IPS-NIHi7 (cell line): ENCODE measurements around the gene MYL11.
"Not testable (repeated sequence)": the region's sequence is repeated elsewhere in the genome, so short reads cannot be mapped to it uniquely, and the experiment has no call there.

Experiments used
- DNase-seq: peaks from one replicate; pipeline ENCODE4 v3.0.0; 2012; ENCODE audit warnings: mixed read lengths; ENCODE audit errors: extremely low spot score

Gene MYL11

GRCh38 chr16:30395992-30396585 lies 21.5 kb downstream of the MYL11 start:
- DNase-seq, result no peak

- DNase-seq, result not testable (repeated sequence)
These were observed 22.0 kb downstream of the MYL11 start for GRCh38 chr16:30396627-30397026.

GRCh38 chr16:30397056-30397455 lies 22.5 kb downstream of the MYL11 start:
- no peak for DNase-seq

GRCh38 chr16:30397776-30398660 lies 23.4 kb downstream of the MYL11 start:
- DNase-seq, result no peak

GRCh38 chr16:30398661-30399434 lies 24.2 kb downstream of the MYL11 start:
- DNase-seq, result no peak

GRCh38 chr16:30399435-30400186 lies 25.0 kb downstream of the MYL11 start:
- DNase-seq, result no peak

GRCh38 chr16:30401768-30402425 lies 27.3 kb downstream of the MYL11 start:
- DNase-seq, result no peak

GRCh38 chr16:30406795-30407101 lies 32.1 kb downstream of the MYL11 start:
- DNase-seq, result no peak

GRCh38 chr16:30407102-30407803 lies 32.7 kb downstream of the MYL11 start, which contains the start of gene ZNF771:
Gene ZNF771 (plus strand): TSS chr16:30407606. CDS start chr16:30408054, 448 bp downstream.
- DNase-seq, result peak; percentile 85

- peak; percentile 29 for DNase-seq
These were observed 33.4 kb downstream of the MYL11 start for GRCh38 chr16:30407804-30408534.

GRCh38 chr16:30409125-30410060 lies 34.8 kb downstream of the MYL11 start:
- DNase-seq, result peak; percentile 83

- DNase-seq, result no peak
These were observed 38.7 kb downstream of the MYL11 start for GRCh38 chr16:30413112-30413806.

GRCh38 chr16:30414159-30414558 lies 39.6 kb downstream of the MYL11 start:
- DNase-seq, result no peak

GRCh38 chr16:30416047-30416603 lies 41.5 kb downstream of the MYL11 start:
- DNase-seq, result no peak

- peak; percentile 12 for DNase-seq
These were observed 42.3 kb downstream of the MYL11 start for GRCh38 chr16:30416624-30417528.

GRCh38 chr16:30417529-30418349 lies 43.1 kb downstream of the MYL11 start:
- peak; percentile 84 for DNase-seq
